ENCODE results near the gene NIPAL4. TPM values are rescaled to one million over a fixed set of nuclear protein-coding genes. Genes with fewer than 3 reads are reported as not detected.

NIPAL4 gene
- total RNA-seq, 1 experiment from 2014 or later = not detected

- no peak overlapping the region for H2BK20ac ChIP-seq (ENCODE audit: low read depth, low read length, poor library complexity, severe bottlenecking)
- Mint-ChIP-seq H3K9me3 (no peaks in the 10 kb centered on the region), H3K4me3 (no peak overlapping the region), H3K36me3 (ENCODE audit: insufficient read depth in 1 of 3, low read depth in 3 of 3) (peaks cover 4 to 6% (median 4%) of the 10 kb centered on the region in 3 experiments; a peak in 6 of 7 replicates), H3K27ac (no peak overlapping the region), H3K4me1 (no peaks in the 10 kb centered on the region), H3K27me3 (ENCODE audit: low read depth) (no peaks in the 10 kb centered on the region)
- no peak overlapping the region for H2BK5ac ChIP-seq (ENCODE audit: insufficient read length, low read length)
- H4K91ac ChIP-seq (ENCODE audit: insufficient read length, low read depth, low read length) = no peak overlapping the region
- H4K5ac ChIP-seq (ENCODE audit: insufficient read length, low read depth, low read length) = no peak overlapping the region
- DNase-seq = no peak
- H3K27me3 ChIP-seq (ENCODE audit: insufficient read depth, low read length) = no peaks in the 10 kb centered on the region
- no peaks in the 10 kb centered on the region; the same call in 1 of the 2 replicates for H3K4me1 ChIP-seq (ENCODE audit: insufficient read depth, low read length)
- no peaks in the 10 kb centered on the region for H3K79me2 ChIP-seq (ENCODE audit: insufficient read depth, low read length)
- no peak overlapping the region for H2AK5ac ChIP-seq (ENCODE audit: insufficient read length, low read length)
- TF ChIP-seq, protein P1, sequence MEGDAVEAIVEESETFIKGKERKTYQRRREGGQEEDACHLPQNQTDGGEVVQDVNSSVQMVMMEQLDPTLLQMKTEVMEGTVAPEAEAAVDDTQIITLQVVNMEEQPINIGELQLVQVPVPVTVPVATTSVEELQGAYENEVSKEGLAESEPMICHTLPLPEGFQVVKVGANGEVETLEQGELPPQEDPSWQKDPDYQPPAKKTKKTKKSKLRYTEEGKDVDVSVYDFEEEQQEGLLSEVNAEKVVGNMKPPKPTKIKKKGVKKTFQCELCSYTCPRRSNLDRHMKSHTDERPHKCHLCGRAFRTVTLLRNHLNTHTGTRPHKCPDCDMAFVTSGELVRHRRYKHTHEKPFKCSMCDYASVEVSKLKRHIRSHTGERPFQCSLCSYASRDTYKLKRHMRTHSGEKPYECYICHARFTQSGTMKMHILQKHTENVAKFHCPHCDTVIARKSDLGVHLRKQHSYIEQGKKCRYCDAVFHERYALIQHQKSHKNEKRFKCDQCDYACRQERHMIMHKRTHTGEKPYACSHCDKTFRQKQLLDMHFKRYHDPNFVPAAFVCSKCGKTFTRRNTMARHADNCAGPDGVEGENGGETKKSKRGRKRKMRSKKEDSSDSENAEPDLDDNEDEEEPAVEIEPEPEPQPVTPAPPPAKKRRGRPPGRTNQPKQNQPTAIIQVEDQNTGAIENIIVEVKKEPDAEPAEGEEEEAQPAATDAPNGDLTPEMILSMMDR (conservative IDR thresholded peaks at IDR 0.05) = no peak
- H3K27ac ChIP-seq (ENCODE audit: insufficient read length, low read depth, low read length) = no peak overlapping the region
- H3K14ac ChIP-seq (ENCODE audit: insufficient read depth, low read length) = no peak overlapping the region
- H2BK15ac ChIP-seq (ENCODE audit: low read depth, low read length) = no peak overlapping the region
- no CpG with 5 or more reads among the region's 5 CpGs for WGBS (ENCODE audit: extremely low coverage, insufficient read length, low lambda C conversion rate)
- no peak overlapping the region for H2BK120ac ChIP-seq (ENCODE audit: low read depth, low read length, poor library complexity, severe bottlenecking)
- no peak overlapping the region for H3K56ac ChIP-seq (ENCODE audit: insufficient read length, low read depth, low read length)
- no peaks in the 10 kb centered on the region for H3K23me2 ChIP-seq (ENCODE audit: insufficient read length, low read depth, low read length, poor library complexity, severe bottlenecking)
- H3K9ac ChIP-seq (ENCODE audit: extremely low read depth, insufficient read length, low read length) = no peak overlapping the region
- no peak overlapping the region for H3K23ac ChIP-seq (ENCODE audit: insufficient read length, low read depth, low read length)
- no peak overlapping the region for H3K4me2 ChIP-seq (ENCODE audit: insufficient read depth, insufficient read length, low read length)
- no peak overlapping the region for H4K8ac ChIP-seq (replicated peaks; ENCODE audit: insufficient read length, low read depth, low read length)
- H3K18ac ChIP-seq (ENCODE audit: insufficient read length, low read depth, low read length) = no peak overlapping the region
- no peak overlapping the region for H3K4ac ChIP-seq (ENCODE audit: low read depth, low read length)
- no peak overlapping the region for H2BK12ac ChIP-seq (ENCODE audit: insufficient read length, low read depth, low read length)
- H3K79me1 ChIP-seq (ENCODE audit: insufficient read depth, low read depth, low read length, poor library complexity, severe bottlenecking) = no peaks in the 10 kb centered on the region
- H3T11ph ChIP-seq (ENCODE audit: low read length) = no peak overlapping the region
- no peaks in the 10 kb centered on the region for H3K9me3 ChIP-seq (ENCODE audit: control insufficient read depth, low read depth, low read length)
- no peak overlapping the region for H2AFZ ChIP-seq (ENCODE audit: low read length)
- no peaks in the 10 kb centered on the region for H4K20me1 ChIP-seq (ENCODE audit: control insufficient read depth, insufficient read depth, insufficient read length)
These were observed 50.7 kb downstream of the NIPAL4 start for GRCh38 chr5:157510682-157511081.
